ENCODE results near the gene FLVCR2. TPM values are rescaled to one million over a fixed set of nuclear protein-coding genes. Genes with fewer than 3 reads are reported as not detected.

The FLVCR2 gene
- total RNA-seq, 1 donor from 2014 or later = 3.1 TPM

DNA sequence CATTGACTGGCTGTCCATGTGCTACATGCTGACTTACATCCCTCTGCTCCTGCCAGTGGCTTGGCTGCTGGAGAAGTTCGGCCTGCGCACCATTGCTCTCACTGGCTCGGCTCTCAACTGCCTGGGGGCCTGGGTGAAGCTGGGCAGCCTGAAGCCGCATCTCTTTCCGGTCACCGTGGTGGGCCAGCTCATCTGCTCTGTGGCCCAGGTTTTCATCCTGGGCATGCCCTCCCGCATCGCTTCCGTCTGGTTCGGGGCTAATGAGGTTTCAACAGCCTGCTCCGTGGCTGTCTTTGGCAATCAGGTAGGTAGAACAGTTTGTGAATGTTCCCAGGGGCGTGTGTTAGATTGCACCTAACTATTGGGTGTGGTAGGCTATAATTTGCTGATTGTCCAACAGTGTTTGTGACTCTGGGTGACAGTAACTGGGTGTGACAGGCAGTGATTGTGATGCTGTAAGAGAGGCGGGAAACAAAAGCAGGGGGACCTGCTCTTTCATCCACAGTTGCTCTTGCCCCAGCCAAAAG is 981 bp downstream of the FLVCR2 start:
- Histone ChIP-seq H3K4me1 (ENCODE audit: insufficient read depth, low read length) (peaks cover 11% of the 10 kb centered on the region), H3K4me3 (ENCODE audit: insufficient read depth, low read depth, low read length) (peak overlapping the region; percentile 66), H3K79me2 (ENCODE audit: insufficient read depth, low read length) (no peaks in the 10 kb centered on the region), H3K9ac (ENCODE audit: low read length) (no peak overlapping the region), H3K27ac (ENCODE audit: low read depth, low read length) (no peak overlapping the region), H2AFZ (ENCODE audit: low read depth, low read length) (peak overlapping the region; percentile 84), H4K20me1 (ENCODE audit: insufficient read depth, low read length) (no peaks in the 10 kb centered on the region), H3K4me2 (ENCODE audit: low read length) (peak overlapping the region; percentile 97), H3K9me3 (ENCODE audit: insufficient read depth, low read depth, low read length) (no peaks in the 10 kb centered on the region), H3K36me3 (ENCODE audit: insufficient read depth, low read length) (no peaks in the 10 kb centered on the region), H3K27me3 (ENCODE audit: insufficient read depth, low read length) (no peaks in the 10 kb centered on the region)
- no peak for FAIRE-seq
- DNase-seq (ENCODE audit: low read depth) = no peak
- Mint-ChIP-seq H3K36me3 (ENCODE audit: low read depth, unreplicated experiment) (no peaks in the 10 kb centered on the region), H3K27ac (ENCODE audit: unreplicated experiment) (peak overlapping the region; percentile 63), H3K9me3 (ENCODE audit: unreplicated experiment) (no peaks in the 10 kb centered on the region), H3K4me1 (ENCODE audit: low read depth, unreplicated experiment) (peaks cover 14% of the 10 kb centered on the region), H3K27me3 (ENCODE audit: low read depth, unreplicated experiment) (peaks cover 11% of the 10 kb centered on the region), H3K4me3 (ENCODE audit: unreplicated experiment) (peak overlapping the region; percentile 92)
- TF ChIP-seq, protein P1, sequence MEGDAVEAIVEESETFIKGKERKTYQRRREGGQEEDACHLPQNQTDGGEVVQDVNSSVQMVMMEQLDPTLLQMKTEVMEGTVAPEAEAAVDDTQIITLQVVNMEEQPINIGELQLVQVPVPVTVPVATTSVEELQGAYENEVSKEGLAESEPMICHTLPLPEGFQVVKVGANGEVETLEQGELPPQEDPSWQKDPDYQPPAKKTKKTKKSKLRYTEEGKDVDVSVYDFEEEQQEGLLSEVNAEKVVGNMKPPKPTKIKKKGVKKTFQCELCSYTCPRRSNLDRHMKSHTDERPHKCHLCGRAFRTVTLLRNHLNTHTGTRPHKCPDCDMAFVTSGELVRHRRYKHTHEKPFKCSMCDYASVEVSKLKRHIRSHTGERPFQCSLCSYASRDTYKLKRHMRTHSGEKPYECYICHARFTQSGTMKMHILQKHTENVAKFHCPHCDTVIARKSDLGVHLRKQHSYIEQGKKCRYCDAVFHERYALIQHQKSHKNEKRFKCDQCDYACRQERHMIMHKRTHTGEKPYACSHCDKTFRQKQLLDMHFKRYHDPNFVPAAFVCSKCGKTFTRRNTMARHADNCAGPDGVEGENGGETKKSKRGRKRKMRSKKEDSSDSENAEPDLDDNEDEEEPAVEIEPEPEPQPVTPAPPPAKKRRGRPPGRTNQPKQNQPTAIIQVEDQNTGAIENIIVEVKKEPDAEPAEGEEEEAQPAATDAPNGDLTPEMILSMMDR (IDR thresholded peaks at IDR 0.05; ENCODE audit: insufficient read depth, low read depth, low read length) = no peak
- no peak for TF ChIP-seq EZH2 (IDR thresholded peaks at IDR 0.05; ENCODE audit: insufficient read depth, low read length)

DNA sequence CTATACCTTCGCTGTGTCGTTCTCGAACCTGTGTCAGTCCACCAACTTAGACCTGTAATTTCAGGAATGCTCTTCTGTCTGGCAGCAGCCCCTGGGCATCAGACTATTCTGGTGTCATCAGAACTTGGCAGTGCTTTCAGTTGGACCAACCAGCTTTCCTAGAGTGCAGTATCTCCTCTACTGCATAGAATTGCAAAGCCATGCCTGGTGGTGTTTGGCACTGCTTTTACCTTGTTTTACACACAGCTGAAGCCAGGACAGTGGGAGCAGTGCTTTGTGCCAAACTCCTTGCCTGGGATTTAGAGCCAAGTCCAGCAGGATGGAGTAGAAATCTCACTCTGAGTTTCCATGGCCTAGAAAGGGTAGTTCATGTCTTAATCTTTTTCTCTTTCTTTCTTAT is 1.5 kb downstream of the FLVCR2 start:
- H3K4me2 ChIP-seq (ENCODE audit: low read length) = peak overlapping the region; percentile 97
- H3K9ac ChIP-seq (ENCODE audit: low read length) = no peak overlapping the region
- no peaks in the 10 kb centered on the region for H4K20me1 ChIP-seq (ENCODE audit: insufficient read depth, low read length)
- H3K27me3 ChIP-seq (ENCODE audit: insufficient read depth, low read length) = no peaks in the 10 kb centered on the region
- H3K4me3 ChIP-seq (ENCODE audit: insufficient read depth, low read depth, low read length) = no peak overlapping the region
- no peak overlapping the region for H3K27ac ChIP-seq (ENCODE audit: low read depth, low read length)
- H3K79me2 ChIP-seq (ENCODE audit: insufficient read depth, low read length) = no peaks in the 10 kb centered on the region
- peaks cover 11% of the 10 kb centered on the region for H3K4me1 ChIP-seq (ENCODE audit: insufficient read depth, low read length)
- no peak for FAIRE-seq
- DNase-seq (ENCODE audit: low read depth) = no peak
- H2AFZ ChIP-seq (ENCODE audit: low read depth, low read length) = no peak overlapping the region
- no peaks in the 10 kb centered on the region for H3K9me3 Mint-ChIP-seq (ENCODE audit: unreplicated experiment)
- no peak overlapping the region for H3K27ac Mint-ChIP-seq (ENCODE audit: unreplicated experiment)
- H3K36me3 ChIP-seq (ENCODE audit: insufficient read depth, low read length) = no peaks in the 10 kb centered on the region
- peaks cover 18% of the 10 kb centered on the region for H3K4me1 Mint-ChIP-seq (ENCODE audit: low read depth, unreplicated experiment)
- no peaks in the 10 kb centered on the region for H3K36me3 Mint-ChIP-seq (ENCODE audit: low read depth, unreplicated experiment)
- H3K27me3 Mint-ChIP-seq (ENCODE audit: low read depth, unreplicated experiment) = peaks cover 9% of the 10 kb centered on the region
- peak overlapping the region; percentile 92 for H3K4me3 Mint-ChIP-seq (ENCODE audit: unreplicated experiment)
- TF ChIP-seq, protein P1 (IDR thresholded peaks at IDR 0.05; ENCODE audit: insufficient read depth, low read depth, low read length) = no peak
- TF ChIP-seq EZH2 (IDR thresholded peaks at IDR 0.05; ENCODE audit: insufficient read depth, low read length) = no peak
- H3K9me3 ChIP-seq (ENCODE audit: insufficient read depth, low read depth, low read length) = no peaks in the 10 kb centered on the region

DNA sequence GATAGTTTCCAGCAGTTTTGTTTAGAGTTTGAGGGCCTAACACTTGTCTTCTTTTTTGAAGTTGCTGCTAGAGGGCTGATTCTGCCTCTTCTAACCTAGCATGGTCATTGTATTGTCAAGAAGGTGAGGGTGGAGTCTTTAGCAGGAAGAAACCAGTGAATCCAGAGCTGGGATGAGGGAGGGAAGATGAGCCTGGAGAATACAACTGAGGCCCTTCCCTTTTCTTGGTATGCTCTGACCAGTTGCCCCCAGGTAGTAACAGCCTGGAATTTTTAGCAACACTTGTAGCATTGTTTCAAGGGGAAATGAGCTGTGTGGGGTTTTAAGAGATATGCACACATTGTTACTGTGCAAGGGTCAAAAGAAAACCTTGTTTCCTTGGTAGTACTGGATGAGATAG is 9.0 kb downstream of the FLVCR2 start:
- H3K9me3 ChIP-seq (ENCODE audit: insufficient read depth, low read depth, low read length) = peaks cover 3% of the 10 kb centered on the region
- H3K27ac ChIP-seq (ENCODE audit: low read depth, low read length) = no peak overlapping the region
- H3K9me3 Mint-ChIP-seq (ENCODE audit: unreplicated experiment) = peaks cover 13% of the 10 kb centered on the region
- H3K4me1 ChIP-seq (ENCODE audit: insufficient read depth, low read length) = no peaks in the 10 kb centered on the region
- H3K4me1 Mint-ChIP-seq (ENCODE audit: low read depth, unreplicated experiment) = peaks cover 9% of the 10 kb centered on the region
- TF ChIP-seq, protein P1 (IDR thresholded peaks at IDR 0.05; ENCODE audit: insufficient read depth, low read depth, low read length) = no peak
- TF ChIP-seq EZH2 (IDR thresholded peaks at IDR 0.05; ENCODE audit: insufficient read depth, low read length) = no peak
- H3K79me2 ChIP-seq (ENCODE audit: insufficient read depth, low read length) = no peaks in the 10 kb centered on the region
- H4K20me1 ChIP-seq (ENCODE audit: insufficient read depth, low read length) = no peaks in the 10 kb centered on the region
- H3K27me3 Mint-ChIP-seq (ENCODE audit: low read depth, unreplicated experiment) = no peaks in the 10 kb centered on the region
- no peak overlapping the region for H3K9ac ChIP-seq (ENCODE audit: low read length)
- no peak overlapping the region for H3K4me2 ChIP-seq (ENCODE audit: low read length)
- DNase-seq (ENCODE audit: low read depth) = no peak
- H3K27me3 ChIP-seq (ENCODE audit: insufficient read depth, low read length) = no peaks in the 10 kb centered on the region
- no peak for FAIRE-seq
- no peak overlapping the region for H3K4me3 Mint-ChIP-seq (ENCODE audit: unreplicated experiment)
- no peak overlapping the region for H3K4me3 ChIP-seq (ENCODE audit: insufficient read depth, low read depth, low read length)
- peaks cover 10% of the 10 kb centered on the region for H3K36me3 Mint-ChIP-seq (ENCODE audit: low read depth, unreplicated experiment)
- H2AFZ ChIP-seq (ENCODE audit: low read depth, low read length) = no peak overlapping the region
- H3K27ac Mint-ChIP-seq (ENCODE audit: unreplicated experiment) = no peak overlapping the region
- H3K36me3 ChIP-seq (ENCODE audit: insufficient read depth, low read length) = no peaks in the 10 kb centered on the region
